Measurements from ENCODE around the gene ZSCAN10.

- TF ChIP-seq GTF3C2 (IDR thresholded peaks at IDR 0.05; ENCODE audit: borderline replicate concordance, extremely low read depth, insufficient read length) (no peak), ZNF253 (CRISPR knock-in tag; conservative IDR thresholded peaks at IDR 0.05) (no peak), ETS1 (conservative IDR thresholded peaks at IDR 0.05; ENCODE audit: control insufficient read depth, low read depth, low read length) (no peak), MYC (IDR thresholded peaks at IDR 0.05; ENCODE audit: low read depth, low read length) (no peak), MYC (CRISPR knock-in tag; IDR thresholded peaks at IDR 0.05; ENCODE audit: borderline replicate concordance, low read depth) (no peak), IRF2 (CRISPR knock-in tag; IDR thresholded peaks at IDR 0.05) (no peak), ZNF12 (CRISPR knock-in tag; IDR thresholded peaks at IDR 0.05) (no peak), HES1 (IDR thresholded peaks at IDR 0.05; ENCODE audit: low read depth) (no peak)
Measured at GRCh38 chr16:3044708-3045107, 54.4 kb downstream of the ZSCAN10 start.
